NT2/D1 (cell line): Measurements from ENCODE around the gene MAPK11.

Source experiments
- YY1 ChIP-seq: IDR thresholded peaks from 2 replicates; pipeline ENCODE4 v1.6.1; 2011; ENCODE audit not compliant: insufficient read length, insufficient read depth
- ZNF274 ChIP-seq: IDR thresholded peaks from 2 replicates; pipeline ENCODE4 v1.6.1; 2011; ENCODE audit warnings: mild to moderate bottlenecking, low read depth, low read length

DNA sequence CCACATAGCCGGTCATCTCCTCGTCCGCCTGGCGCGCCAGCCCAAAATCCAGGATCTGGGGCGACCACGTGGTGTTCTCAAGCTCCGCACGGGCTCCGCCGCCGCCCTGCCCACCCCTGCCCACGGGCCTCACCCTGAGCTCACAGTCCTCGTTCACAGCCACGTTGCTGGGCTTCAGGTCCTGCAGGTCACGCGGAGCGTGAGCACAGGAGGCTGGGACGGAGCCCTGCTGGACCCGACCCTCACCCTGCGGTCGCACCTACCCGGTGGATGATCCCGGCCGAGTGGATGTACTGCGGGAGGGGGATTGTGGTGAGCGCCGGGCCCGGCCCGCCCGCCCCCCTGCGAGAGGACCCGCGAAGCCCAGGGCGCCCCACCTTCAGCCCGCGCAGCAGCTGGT is 3.2 kb downstream of the MAPK11 start:
- no peak for TF ChIP-seq ZNF274
- TF ChIP-seq YY1, result no peak
